Trophoblast cell (in vitro differentiated cells and primary cell): ENCODE data around the gene TGFBR1.

Experiments used
- DNase-seq, 2 donors: peaks; one replicate each; pipeline ENCODE4 v3.0.0-alpha.2; 2016
- H2AFZ ChIP-seq: 2 replicates; pipeline ENCODE4 v1.6.1; 2013; ENCODE audit warnings: low read length, moderate library complexity, mild to moderate bottlenecking; ENCODE audit not compliant: insufficient read depth, poor library complexity
- H2AK5ac ChIP-seq: 2 replicates; pipeline ENCODE4 v1.6.1; 2013; ENCODE audit warnings: mild to moderate bottlenecking, low read length
- H2BK120ac ChIP-seq: 2 replicates; pipeline ENCODE4 v1.6.1; 2013; ENCODE audit warnings: low read length, mild to moderate bottlenecking, moderate library complexity; ENCODE audit not compliant: insufficient read depth, poor library complexity
- H2BK12ac ChIP-seq: 2 replicates; pipeline ENCODE4 v1.6.1; 2013; ENCODE audit warnings: mild to moderate bottlenecking, low read length, moderate library complexity
- H2BK5ac ChIP-seq: 2 replicates; pipeline ENCODE4 v1.6.1; 2013; ENCODE audit warnings: low read length, low read depth, moderate library complexity, mild to moderate bottlenecking; ENCODE audit not compliant: poor library complexity
- H3K14ac ChIP-seq: 2 replicates; pipeline ENCODE4 v1.6.1; 2013; ENCODE audit warnings: mild to moderate bottlenecking, low read length
- H3K18ac ChIP-seq: 2 replicates; pipeline ENCODE4 v1.6.1; 2013; ENCODE audit warnings: mild to moderate bottlenecking, low read length
- H3K23ac ChIP-seq: 2 replicates; pipeline ENCODE4 v1.6.1; 2013; ENCODE audit warnings: low read length
- H3K27ac ChIP-seq: 2 replicates; pipeline ENCODE4 v1.5.1; 2013; ENCODE audit warnings: low read depth, mild to moderate bottlenecking, inconsistent platforms, low read length, moderate library complexity
- H3K27me3 ChIP-seq: 2 replicates; pipeline ENCODE4 v1.6.1; 2013; ENCODE audit warnings: inconsistent platforms, mild to moderate bottlenecking, low read length, moderate library complexity; ENCODE audit not compliant: insufficient read depth
- H3K36me3 ChIP-seq, 2 experiments: 1 replicate in 1 of 2; 2 replicates in 1 of 2; pipeline ENCODE4 v1.6.1; 2013; ENCODE audit warnings: low read length in 2 of 2, mild to moderate bottlenecking in 2 of 2, moderate library complexity in 1 of 2; ENCODE audit not compliant: insufficient read depth in 2 of 2, control insufficient read depth in 1 of 2
- H3K4ac ChIP-seq: 2 replicates; pipeline ENCODE4 v1.6.1; 2013; ENCODE audit warnings: low read depth, mild to moderate bottlenecking, low read length, moderate library complexity
- H3K4me1 ChIP-seq, 2 experiments: 1 replicate in 1 of 2; 2 replicates in 1 of 2; pipeline ENCODE4 v1.6.1; 2013; ENCODE audit warnings: low read length in 2 of 2, mild to moderate bottlenecking in 2 of 2, moderate library complexity in 1 of 2; ENCODE audit not compliant: insufficient read depth in 2 of 2, control insufficient read depth in 1 of 2
- H3K4me2 ChIP-seq: 2 replicates; pipeline ENCODE4 v1.6.1; 2013; ENCODE audit warnings: inconsistent platforms, mild to moderate bottlenecking, low read length, moderate library complexity
- H3K4me3 ChIP-seq: 2 replicates; pipeline ENCODE4 v1.5.1; 2013; ENCODE audit warnings: mild to moderate bottlenecking, low read depth, low read length, inconsistent platforms
- H3K79me1 ChIP-seq: one replicate; pipeline ENCODE4 v1.6.1; 2013; ENCODE audit warnings: low read length
- H3K79me2 ChIP-seq: 2 replicates; pipeline ENCODE4 v1.6.1; 2013; ENCODE audit warnings: low read length, mild to moderate bottlenecking; ENCODE audit not compliant: control insufficient read depth, insufficient read depth, poor library complexity
- H3K9ac ChIP-seq: 2 replicates; pipeline ENCODE4 v1.6.1; 2013; ENCODE audit warnings: mild to moderate bottlenecking, low read length
- H3K9me3 ChIP-seq: 2 replicates; pipeline ENCODE4 v1.6.1; 2013; ENCODE audit warnings: low read depth, mild to moderate bottlenecking, control low read depth, inconsistent platforms, low read length; ENCODE audit not compliant: insufficient read depth
- H4K12ac ChIP-seq: 2 replicates; pipeline ENCODE4 v1.6.1; 2013; ENCODE audit warnings: low read depth, mild to moderate bottlenecking, low read length, moderate library complexity
- H4K8ac ChIP-seq: 2 replicates; pipeline ENCODE4 v1.6.1; 2013; ENCODE audit warnings: low read depth, mild to moderate bottlenecking, low read length, moderate library complexity
- H4K91ac ChIP-seq: one replicate; pipeline ENCODE4 v1.6.1; 2013; ENCODE audit warnings: low read depth, mild to moderate bottlenecking, low read length, moderate library complexity
- WGBS: extraction: QIAGEN DNeasy Blood & Tissue Kit; methylation state at CpG from one replicate; pipeline ENCODE4 v1.1.7; 2013; ENCODE audit warnings: missing lambda C conversion rate; ENCODE audit not compliant: insufficient read length, insufficient coverage; ENCODE audit errors: extremely low coverage; 5-methylcytosine and 5-hydroxymethylcytosine counted together

The TGFBR1 gene

GRCh38 chr9:99185348-99185632 is 80.4 kb downstream of the TGFBR1 start:
- Histone ChIP-seq H2BK120ac (no peak overlapping the region), H3K27ac (no peak overlapping the region), H2AFZ (no peak overlapping the region), H3K18ac (no peak overlapping the region), H3K14ac (no peak overlapping the region), H4K91ac (no peak overlapping the region), H3K4me3 (no peak overlapping the region), H3K9me3 (no peaks in the 10 kb centered on the region), H3K4ac (no peak overlapping the region), H3K36me3 (no peaks in the 10 kb centered on the region), H3K4me1 (no peaks in the 10 kb centered on the region), H3K23ac (no peak overlapping the region), H3K4me2 (no peak overlapping the region), H4K12ac (no peak overlapping the region), H2BK5ac (no peak overlapping the region), H3K79me1 (no peaks in the 10 kb centered on the region), H4K8ac (no peak overlapping the region), H2BK12ac (no peak overlapping the region), H3K27me3 (no peaks in the 10 kb centered on the region), H3K9ac (no peak overlapping the region), H3K79me2 (no peaks in the 10 kb centered on the region), H2AK5ac (no peak overlapping the region)
- no CpG with 5 or more reads among the region's 5 CpGs for WGBS
- DNase-seq, result no peak

DNA sequence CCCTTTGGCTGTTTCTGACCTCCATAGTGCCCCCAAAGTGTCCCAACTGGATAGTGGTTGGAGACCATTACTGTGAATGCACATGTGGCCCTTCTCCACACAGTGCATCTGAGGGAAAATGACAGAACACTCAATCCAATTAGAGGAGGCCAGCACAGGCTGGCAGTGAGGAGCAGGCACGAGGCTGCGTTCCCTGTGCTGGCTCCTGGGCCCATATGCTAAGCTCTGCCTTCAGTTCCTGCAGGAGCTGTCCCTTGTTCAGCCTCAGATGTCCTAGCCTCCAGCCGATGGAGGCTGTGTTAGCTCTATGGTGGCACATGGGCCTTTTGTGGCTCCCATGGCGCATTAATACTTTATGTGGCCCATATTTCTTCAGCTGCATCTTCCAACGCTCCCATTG is 81.0 kb downstream of the TGFBR1 start:
- no CpG with 5 or more reads among the region's 5 CpGs for WGBS
- no peak for DNase-seq
- no peak overlapping the region for H3K4me3 ChIP-seq

GRCh38 chr9:99187311-99187710 is 82.4 kb downstream of the TGFBR1 start:
- Histone ChIP-seq H2BK12ac (no peak overlapping the region), H3K79me2 (no peaks in the 10 kb centered on the region), H4K91ac (no peak overlapping the region), H4K8ac (no peak overlapping the region), H3K4me3 (no peak overlapping the region), H3K14ac (no peak overlapping the region), H4K12ac (no peak overlapping the region), H3K27ac (no peak overlapping the region), H3K9me3 (no peaks in the 10 kb centered on the region), H3K9ac (no peak overlapping the region), H2BK120ac (no peak overlapping the region), H2AK5ac (no peak overlapping the region), H3K4me1 (no peaks in the 10 kb centered on the region), H3K4ac (no peak overlapping the region), H3K36me3 (no peaks in the 10 kb centered on the region), H3K79me1 (no peaks in the 10 kb centered on the region), H3K18ac (no peak overlapping the region), H2AFZ (no peak overlapping the region), H3K27me3 (no peaks in the 10 kb centered on the region), H3K4me2 (no peak overlapping the region), H2BK5ac (no peak overlapping the region), H3K23ac (no peak overlapping the region)
- DNase-seq, result no peak
- WGBS, result no CpG with 5 or more reads among the region's 4 CpGs

More for the DNA sequence above, 81.0 kb downstream of the TGFBR1 start:
- H3K27me3 ChIP-seq, result no peaks in the 10 kb centered on the region
- no peaks in the 10 kb centered on the region for H3K36me3 ChIP-seq
- no peak overlapping the region for H4K12ac ChIP-seq
- H2AK5ac ChIP-seq, result no peak overlapping the region
- H4K8ac ChIP-seq, result no peak overlapping the region
- H3K9ac ChIP-seq, result no peak overlapping the region
- H2BK120ac ChIP-seq, result no peak overlapping the region
- H3K18ac ChIP-seq, result no peak overlapping the region
- no peak overlapping the region for H3K23ac ChIP-seq
- no peaks in the 10 kb centered on the region for H3K79me1 ChIP-seq
- no peak overlapping the region for H3K4ac ChIP-seq
- no peak overlapping the region for H4K91ac ChIP-seq
- H2BK12ac ChIP-seq, result no peak overlapping the region
- no peak overlapping the region for H3K27ac ChIP-seq
- no peaks in the 10 kb centered on the region for H3K9me3 ChIP-seq
- no peak overlapping the region for H2BK5ac ChIP-seq
- H3K4me1 ChIP-seq, result no peaks in the 10 kb centered on the region
- no peaks in the 10 kb centered on the region for H3K79me2 ChIP-seq
- no peak overlapping the region for H3K14ac ChIP-seq
- no peak overlapping the region for H3K4me2 ChIP-seq
- H2AFZ ChIP-seq, result no peak overlapping the region

DNA sequence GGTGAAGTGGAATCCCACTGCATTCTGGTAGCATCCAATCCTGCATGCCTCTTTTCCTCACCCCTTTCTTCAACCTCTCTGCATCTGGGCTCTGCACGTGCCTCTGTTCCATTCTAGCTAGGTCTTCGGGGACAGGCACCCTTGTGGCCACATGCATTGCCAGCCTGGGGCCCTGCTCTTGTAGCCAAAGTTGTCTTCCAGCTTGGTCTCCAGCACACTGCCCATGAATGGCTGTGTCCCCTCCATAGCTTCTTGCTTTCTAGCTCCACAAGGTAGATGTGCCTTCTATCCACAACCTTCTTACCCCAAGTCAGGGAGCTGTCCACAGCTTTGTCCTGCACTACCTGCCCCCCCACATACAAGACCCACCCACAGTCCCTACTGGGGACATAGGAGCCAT is 84.3 kb downstream of the TGFBR1 start:
- H3K18ac ChIP-seq, result no peak overlapping the region
- H3K9ac ChIP-seq, result no peak overlapping the region
- no peak overlapping the region for H2BK12ac ChIP-seq
- H3K27ac ChIP-seq, result no peak overlapping the region
- H3K23ac ChIP-seq, result no peak overlapping the region
- H4K8ac ChIP-seq, result no peak overlapping the region
- no peak overlapping the region for H2AK5ac ChIP-seq
- no peak overlapping the region for H4K12ac ChIP-seq
- no peak overlapping the region for H3K4ac ChIP-seq
- H3K79me2 ChIP-seq, result no peaks in the 10 kb centered on the region
- H3K4me3 ChIP-seq, result no peak overlapping the region
- no peak overlapping the region for H3K14ac ChIP-seq
- H4K91ac ChIP-seq, result no peak overlapping the region
- H3K27me3 ChIP-seq, result no peaks in the 10 kb centered on the region
- H3K4me1 ChIP-seq, result no peaks in the 10 kb centered on the region
- no peak overlapping the region for H2AFZ ChIP-seq
- no peak overlapping the region for H3K4me2 ChIP-seq
- no CpG with 5 or more reads among the region's 2 CpGs for WGBS
- no peaks in the 10 kb centered on the region for H3K79me1 ChIP-seq
- no peak overlapping the region for H2BK5ac ChIP-seq
- no peak for DNase-seq
- no peaks in the 10 kb centered on the region for H3K36me3 ChIP-seq
- H2BK120ac ChIP-seq, result no peak overlapping the region
- no peaks in the 10 kb centered on the region for H3K9me3 ChIP-seq
